ENCODE results near the gene INHBC. TPM values are rescaled to one million over a fixed set of nuclear protein-coding genes. Genes with fewer than 3 reads are reported as not detected.

Gene INHBC
- total RNA-seq, 1 donor from 2014 or later = not detected

- peaks cover 86% of the 10 kb centered on the region for H3K27me3 Mint-ChIP-seq
- H3K4me1 Mint-ChIP-seq (ENCODE audit: low read depth) = peaks cover 6% of the 10 kb centered on the region
- H3K27ac Mint-ChIP-seq = no peak overlapping the region
- no peak overlapping the region for H3K4me3 Mint-ChIP-seq (ENCODE audit: low read depth)
- no peaks in the 10 kb centered on the region for H3K9me3 Mint-ChIP-seq (ENCODE audit: low read depth)
- no peak for DNase-seq (ENCODE audit: low spot score, unreplicated experiment)
- no peaks in the 10 kb centered on the region for H3K36me3 Mint-ChIP-seq (ENCODE audit: insufficient read depth)
- TF ChIP-seq CTCF (IDR thresholded peaks at IDR 0.05; ENCODE audit: unreplicated experiment) = no peak
Measured at GRCh38 chr12:57477710-57478681, 43.4 kb downstream of the INHBC start.

GRCh38 chr12:57479043-57479375 is 44.4 kb downstream of the INHBC start:
- H3K27ac Mint-ChIP-seq = no peak overlapping the region
- H3K9me3 Mint-ChIP-seq (ENCODE audit: low read depth) = no peaks in the 10 kb centered on the region
- TF ChIP-seq CTCF (IDR thresholded peaks at IDR 0.05; ENCODE audit: unreplicated experiment) = no peak
- H3K36me3 Mint-ChIP-seq (ENCODE audit: insufficient read depth) = no peaks in the 10 kb centered on the region
- peaks cover 6% of the 10 kb centered on the region for H3K4me1 Mint-ChIP-seq (ENCODE audit: low read depth)
- no peak overlapping the region for H3K4me3 Mint-ChIP-seq (ENCODE audit: low read depth)
- no peak for DNase-seq (ENCODE audit: low spot score, unreplicated experiment)
- peaks cover 82% of the 10 kb centered on the region for H3K27me3 Mint-ChIP-seq

GRCh38 chr12:57479376-57480115 is 45.0 kb downstream of the INHBC start, which contains the start of gene ARHGAP9:
ARHGAP9 (minus strand) TSS chr12:57479866; CDS start chr12:57479406, 460 bp downstream.
- Mint-ChIP-seq H3K4me1 (ENCODE audit: low read depth) (peaks cover 6% of the 10 kb centered on the region), H3K27ac (no peak within 1 kb of the TSS), H3K9me3 (ENCODE audit: low read depth) (no peaks in the 10 kb centered on the region), H3K27me3 (peaks cover 77% of the 10 kb centered on the region), H3K36me3 (ENCODE audit: insufficient read depth) (no peaks in the 10 kb centered on the region), H3K4me3 (ENCODE audit: low read depth) (no peak within 1 kb of the TSS)
- TF ChIP-seq CTCF (IDR thresholded peaks at IDR 0.05; ENCODE audit: unreplicated experiment) = no peak
- no peak for DNase-seq (ENCODE audit: low spot score, unreplicated experiment)

- Mint-ChIP-seq H3K4me3 (ENCODE audit: low read depth) (no peak overlapping the region), H3K27ac (no peak overlapping the region), H3K4me1 (ENCODE audit: low read depth) (no peaks in the 10 kb centered on the region), H3K9me3 (ENCODE audit: low read depth) (no peaks in the 10 kb centered on the region), H3K27me3 (peaks cover 59% of the 10 kb centered on the region), H3K36me3 (ENCODE audit: insufficient read depth) (no peaks in the 10 kb centered on the region)
- no peak for TF ChIP-seq CTCF (IDR thresholded peaks at IDR 0.05; ENCODE audit: unreplicated experiment)
- DNase-seq (ENCODE audit: low spot score, unreplicated experiment) = no peak
Measured at GRCh38 chr12:57481671-57482070, 47.1 kb downstream of the INHBC start.

GRCh38 chr12:57483466-57483865 is 48.9 kb downstream of the INHBC start:
- Mint-ChIP-seq H3K27ac (no peak overlapping the region), H3K4me1 (ENCODE audit: low read depth) (peaks cover 3% of the 10 kb centered on the region), H3K27me3 (peaks cover 41% of the 10 kb centered on the region), H3K36me3 (ENCODE audit: insufficient read depth) (no peaks in the 10 kb centered on the region), H3K9me3 (ENCODE audit: low read depth) (no peaks in the 10 kb centered on the region), H3K4me3 (ENCODE audit: low read depth) (no peak overlapping the region)
- TF ChIP-seq CTCF (IDR thresholded peaks at IDR 0.05; ENCODE audit: unreplicated experiment) = no peak
- DNase-seq (ENCODE audit: low spot score, unreplicated experiment) = no peak

Measured in progenitor cell of endocrine pancreas (in vitro differentiated cells).